ENCODE data around the gene PTPRN2.

The PTPRN2 gene

GRCh38 chr7:158324397-158325360 lies 262.9 kb downstream of the PTPRN2 start:
- no peaks in the 10 kb centered on the region for H3K36me3 ChIP-seq (ENCODE audit: insufficient read depth, low read length)

GRCh38 chr7:158323741-158324396 lies 263.8 kb downstream of the PTPRN2 start:
- no peak overlapping the region for H3K4me3 ChIP-seq (ENCODE audit: low read length)
- no peaks in the 10 kb centered on the region for H3K36me3 ChIP-seq (ENCODE audit: insufficient read depth, low read length)
- peaks cover 27% of the 10 kb centered on the region for H3K9me3 ChIP-seq (replicated peaks; ENCODE audit: low read length)
- no peak overlapping the region for H3K4me2 ChIP-seq (ENCODE audit: low read length)
- no peaks in the 10 kb centered on the region for H3K4me1 ChIP-seq (ENCODE audit: control insufficient read depth, insufficient read depth, low read length)
- H3K9ac ChIP-seq (ENCODE audit: low read depth, low read length), result no peak overlapping the region
- no peaks in the 10 kb centered on the region for H3K27me3 ChIP-seq (ENCODE audit: control insufficient read depth, insufficient read depth, low read length)

More at GRCh38 chr7:158324397-158325360, 262.9 kb downstream of the PTPRN2 start:
- Histone ChIP-seq H3K9me3 (replicated peaks; ENCODE audit: low read length) (peaks cover 29% of the 10 kb centered on the region), H3K4me1 (ENCODE audit: control insufficient read depth, insufficient read depth, low read length) (no peaks in the 10 kb centered on the region), H3K27me3 (ENCODE audit: control insufficient read depth, insufficient read depth, low read length) (no peaks in the 10 kb centered on the region), H3K4me3 (ENCODE audit: low read length) (no peak overlapping the region), H3K4me2 (ENCODE audit: low read length) (no peak overlapping the region), H3K9ac (ENCODE audit: low read depth, low read length) (no peak overlapping the region)

GRCh38 chr7:158322616-158323530 lies 264.8 kb downstream of the PTPRN2 start:
- Histone ChIP-seq H3K4me2 (ENCODE audit: low read length) (no peak overlapping the region), H3K9me3 (replicated peaks; ENCODE audit: low read length) (peaks cover 17% of the 10 kb centered on the region), H3K9ac (ENCODE audit: low read depth, low read length) (no peak overlapping the region), H3K4me3 (ENCODE audit: low read length) (no peak overlapping the region), H3K4me1 (ENCODE audit: control insufficient read depth, insufficient read depth, low read length) (no peaks in the 10 kb centered on the region), H3K27me3 (ENCODE audit: control insufficient read depth, insufficient read depth, low read length) (no peaks in the 10 kb centered on the region), H3K36me3 (ENCODE audit: insufficient read depth, low read length) (no peaks in the 10 kb centered on the region)

GRCh38 chr7:158321936-158322615 lies 265.5 kb downstream of the PTPRN2 start:
- no peaks in the 10 kb centered on the region for H3K27me3 ChIP-seq (ENCODE audit: control insufficient read depth, insufficient read depth, low read length)
- H3K36me3 ChIP-seq (ENCODE audit: insufficient read depth, low read length), result no peaks in the 10 kb centered on the region
- no peak overlapping the region for H3K4me2 ChIP-seq (ENCODE audit: low read length)
- H3K4me3 ChIP-seq (ENCODE audit: low read length), result no peak overlapping the region
- H3K9me3 ChIP-seq (replicated peaks; ENCODE audit: low read length), result peaks cover 14% of the 10 kb centered on the region
- no peaks in the 10 kb centered on the region for H3K4me1 ChIP-seq (ENCODE audit: control insufficient read depth, insufficient read depth, low read length)
- no peak overlapping the region for H3K9ac ChIP-seq (ENCODE audit: low read depth, low read length)

GRCh38 chr7:158321056-158321700 lies 266.4 kb downstream of the PTPRN2 start:
- Histone ChIP-seq H3K36me3 (ENCODE audit: insufficient read depth, low read length) (no peaks in the 10 kb centered on the region), H3K9ac (ENCODE audit: low read depth, low read length) (no peak overlapping the region), H3K4me1 (ENCODE audit: control insufficient read depth, insufficient read depth, low read length) (no peaks in the 10 kb centered on the region), H3K27me3 (ENCODE audit: control insufficient read depth, insufficient read depth, low read length) (no peaks in the 10 kb centered on the region), H3K4me3 (ENCODE audit: low read length) (no peak overlapping the region), H3K9me3 (replicated peaks; ENCODE audit: low read length) (peaks cover 10% of the 10 kb centered on the region), H3K4me2 (ENCODE audit: low read length) (no peak overlapping the region)

GRCh38 chr7:158320328-158320727 lies 267.3 kb downstream of the PTPRN2 start:
- H3K36me3 ChIP-seq (ENCODE audit: insufficient read depth, low read length), result no peaks in the 10 kb centered on the region
- H3K4me3 ChIP-seq (ENCODE audit: low read length), result no peak overlapping the region
- H3K9ac ChIP-seq (ENCODE audit: low read depth, low read length), result no peak overlapping the region
- H3K4me2 ChIP-seq (ENCODE audit: low read length), result no peak overlapping the region
- peaks cover 9% of the 10 kb centered on the region for H3K9me3 ChIP-seq (replicated peaks; ENCODE audit: low read length)
- H3K27me3 ChIP-seq (ENCODE audit: control insufficient read depth, insufficient read depth, low read length), result no peaks in the 10 kb centered on the region
- H3K4me1 ChIP-seq (ENCODE audit: control insufficient read depth, insufficient read depth, low read length), result no peaks in the 10 kb centered on the region

- peaks cover 9% of the 10 kb centered on the region for H3K9me3 ChIP-seq (replicated peaks; ENCODE audit: low read length)
- H3K4me3 ChIP-seq (ENCODE audit: low read length), result no peak overlapping the region
- H3K36me3 ChIP-seq (ENCODE audit: insufficient read depth, low read length), result no peaks in the 10 kb centered on the region
- no peaks in the 10 kb centered on the region for H3K27me3 ChIP-seq (ENCODE audit: control insufficient read depth, insufficient read depth, low read length)
- H3K4me2 ChIP-seq (ENCODE audit: low read length), result no peak overlapping the region
- H3K4me1 ChIP-seq (ENCODE audit: control insufficient read depth, insufficient read depth, low read length), result no peaks in the 10 kb centered on the region
- H3K9ac ChIP-seq (ENCODE audit: low read depth, low read length), result no peak overlapping the region
Observed at GRCh38 chr7:158318511-158318913, 269.1 kb downstream of the PTPRN2 start.

- Histone ChIP-seq H3K4me1 (ENCODE audit: control insufficient read depth, insufficient read depth, low read length) (no peaks in the 10 kb centered on the region), H3K9ac (ENCODE audit: low read depth, low read length) (no peak overlapping the region), H3K4me3 (ENCODE audit: low read length) (no peak overlapping the region), H3K36me3 (ENCODE audit: insufficient read depth, low read length) (no peaks in the 10 kb centered on the region), H3K4me2 (ENCODE audit: low read length) (no peak overlapping the region), H3K27me3 (ENCODE audit: control insufficient read depth, insufficient read depth, low read length) (no peaks in the 10 kb centered on the region), H3K9me3 (replicated peaks; ENCODE audit: low read length) (peaks cover 18% of the 10 kb centered on the region)
Observed at GRCh38 chr7:158317238-158318205, 270.1 kb downstream of the PTPRN2 start.

- no peaks in the 10 kb centered on the region for H3K27me3 ChIP-seq (ENCODE audit: control insufficient read depth, insufficient read depth, low read length)
- H3K36me3 ChIP-seq (ENCODE audit: insufficient read depth, low read length), result no peaks in the 10 kb centered on the region
- no peak overlapping the region for H3K9ac ChIP-seq (ENCODE audit: low read depth, low read length)
- H3K4me1 ChIP-seq (ENCODE audit: control insufficient read depth, insufficient read depth, low read length), result no peaks in the 10 kb centered on the region
- H3K4me3 ChIP-seq (ENCODE audit: low read length), result no peak overlapping the region
- peaks cover 27% of the 10 kb centered on the region for H3K9me3 ChIP-seq (replicated peaks; ENCODE audit: low read length)
- no peak overlapping the region for H3K4me2 ChIP-seq (ENCODE audit: low read length)
Observed at GRCh38 chr7:158316466-158317031, 271.1 kb downstream of the PTPRN2 start.
